Measurements from ENCODE around the gene TSPAN11.

DNA sequence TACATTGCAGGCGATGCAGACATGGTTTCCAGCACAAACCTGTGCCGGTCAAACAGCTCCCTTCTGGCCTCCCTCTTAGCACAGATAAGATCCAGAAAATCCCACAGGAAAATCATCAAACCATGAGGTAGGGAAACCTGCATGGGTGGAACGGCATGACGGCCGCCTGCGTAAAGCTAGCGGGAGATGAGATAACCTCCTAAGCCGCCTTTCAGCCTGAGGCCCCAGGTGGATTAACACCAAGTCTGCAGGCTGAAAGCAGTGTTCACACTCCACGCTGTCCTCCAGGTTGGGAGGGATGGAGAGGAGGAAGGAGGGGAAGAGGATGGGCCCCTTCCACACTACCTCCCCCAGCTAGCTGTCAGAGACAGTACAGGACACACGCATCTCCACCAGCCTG lies 63.8 kb downstream of the TSPAN11 start:
- TF ChIP-seq, protein P1, sequence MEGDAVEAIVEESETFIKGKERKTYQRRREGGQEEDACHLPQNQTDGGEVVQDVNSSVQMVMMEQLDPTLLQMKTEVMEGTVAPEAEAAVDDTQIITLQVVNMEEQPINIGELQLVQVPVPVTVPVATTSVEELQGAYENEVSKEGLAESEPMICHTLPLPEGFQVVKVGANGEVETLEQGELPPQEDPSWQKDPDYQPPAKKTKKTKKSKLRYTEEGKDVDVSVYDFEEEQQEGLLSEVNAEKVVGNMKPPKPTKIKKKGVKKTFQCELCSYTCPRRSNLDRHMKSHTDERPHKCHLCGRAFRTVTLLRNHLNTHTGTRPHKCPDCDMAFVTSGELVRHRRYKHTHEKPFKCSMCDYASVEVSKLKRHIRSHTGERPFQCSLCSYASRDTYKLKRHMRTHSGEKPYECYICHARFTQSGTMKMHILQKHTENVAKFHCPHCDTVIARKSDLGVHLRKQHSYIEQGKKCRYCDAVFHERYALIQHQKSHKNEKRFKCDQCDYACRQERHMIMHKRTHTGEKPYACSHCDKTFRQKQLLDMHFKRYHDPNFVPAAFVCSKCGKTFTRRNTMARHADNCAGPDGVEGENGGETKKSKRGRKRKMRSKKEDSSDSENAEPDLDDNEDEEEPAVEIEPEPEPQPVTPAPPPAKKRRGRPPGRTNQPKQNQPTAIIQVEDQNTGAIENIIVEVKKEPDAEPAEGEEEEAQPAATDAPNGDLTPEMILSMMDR (IDR thresholded peaks at IDR 0.05; ENCODE audit: low read length) = no peak
- no peak for TF ChIP-seq EZH2 (IDR thresholded peaks at IDR 0.05; ENCODE audit: borderline replicate concordance, low read length)

All from OCI-LY1 (cell line).